ENCODE measurements around the gene TNFRSF17.
"Not testable (repeated sequence)": the region's sequence is repeated elsewhere in the genome, so short reads cannot be mapped to it uniquely, and the experiment has no call there.

- TF ChIP-seq, protein P1, sequence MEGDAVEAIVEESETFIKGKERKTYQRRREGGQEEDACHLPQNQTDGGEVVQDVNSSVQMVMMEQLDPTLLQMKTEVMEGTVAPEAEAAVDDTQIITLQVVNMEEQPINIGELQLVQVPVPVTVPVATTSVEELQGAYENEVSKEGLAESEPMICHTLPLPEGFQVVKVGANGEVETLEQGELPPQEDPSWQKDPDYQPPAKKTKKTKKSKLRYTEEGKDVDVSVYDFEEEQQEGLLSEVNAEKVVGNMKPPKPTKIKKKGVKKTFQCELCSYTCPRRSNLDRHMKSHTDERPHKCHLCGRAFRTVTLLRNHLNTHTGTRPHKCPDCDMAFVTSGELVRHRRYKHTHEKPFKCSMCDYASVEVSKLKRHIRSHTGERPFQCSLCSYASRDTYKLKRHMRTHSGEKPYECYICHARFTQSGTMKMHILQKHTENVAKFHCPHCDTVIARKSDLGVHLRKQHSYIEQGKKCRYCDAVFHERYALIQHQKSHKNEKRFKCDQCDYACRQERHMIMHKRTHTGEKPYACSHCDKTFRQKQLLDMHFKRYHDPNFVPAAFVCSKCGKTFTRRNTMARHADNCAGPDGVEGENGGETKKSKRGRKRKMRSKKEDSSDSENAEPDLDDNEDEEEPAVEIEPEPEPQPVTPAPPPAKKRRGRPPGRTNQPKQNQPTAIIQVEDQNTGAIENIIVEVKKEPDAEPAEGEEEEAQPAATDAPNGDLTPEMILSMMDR (conservative IDR thresholded peaks at IDR 0.05) = not testable (repeated sequence)
- TF ChIP-seq EZH2 (IDR thresholded peaks at IDR 0.05; ENCODE audit: low read depth) = not testable (repeated sequence)
Observed at GRCh38 chr16:11970292-11970691, 5.3 kb downstream of the TNFRSF17 start.
